Measurements from ENCODE around the gene UBTD1.
A peak's percentile ranks its signal among the peaks of the same experiment; 100 is the strongest.
"Not testable (repeated sequence)": the region's sequence is repeated elsewhere in the genome, so short reads cannot be mapped to it uniquely, and the experiment has no call there.

Gene UBTD1

DNA sequence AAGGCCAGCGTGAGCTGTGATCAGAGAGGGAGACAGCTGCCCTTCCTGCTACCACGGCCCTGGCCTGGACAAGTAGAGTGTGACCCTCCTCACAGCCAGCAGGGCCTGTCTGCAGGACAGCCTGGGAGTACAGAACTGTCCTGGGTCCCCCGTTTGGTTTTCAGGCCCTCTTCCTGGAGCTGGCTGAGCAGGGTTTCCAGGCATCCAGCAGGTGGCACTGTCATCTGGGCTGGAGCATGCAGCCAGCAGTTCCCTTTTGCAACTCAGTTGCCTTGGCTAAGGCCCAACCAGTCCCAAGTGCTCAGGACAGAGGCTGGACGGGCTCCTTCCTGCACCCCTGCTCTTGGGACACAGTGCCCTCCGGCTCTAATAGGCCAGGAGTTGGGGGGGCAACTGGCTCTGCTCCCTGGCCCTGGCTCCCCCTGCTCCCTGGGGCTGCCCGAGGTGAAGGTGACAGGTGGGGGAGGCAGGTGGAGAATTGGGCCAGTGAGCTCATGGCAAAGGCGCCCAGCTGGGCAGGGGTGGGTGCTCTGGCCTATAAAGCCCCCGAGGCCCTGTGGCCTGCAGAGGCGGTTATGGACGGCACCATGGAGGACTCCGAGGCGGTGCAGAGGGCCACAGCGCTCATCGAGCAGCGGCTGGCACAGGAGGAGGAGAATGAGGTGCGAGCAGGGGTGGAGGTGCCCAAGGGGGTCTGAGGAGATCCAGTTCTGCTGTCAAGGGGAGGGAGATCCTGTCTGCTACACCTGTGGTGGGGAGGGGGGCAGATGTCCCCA lies 73.7 kb downstream of the UBTD1 start, which contains the start of gene ANKRD2:
TSS of gene ANKRD2 (plus strand) at position 566 of the 776 bp plus-strand sequence. CDS start at position 576, 10 bp downstream.
- TF ChIP-seq, protein P1, sequence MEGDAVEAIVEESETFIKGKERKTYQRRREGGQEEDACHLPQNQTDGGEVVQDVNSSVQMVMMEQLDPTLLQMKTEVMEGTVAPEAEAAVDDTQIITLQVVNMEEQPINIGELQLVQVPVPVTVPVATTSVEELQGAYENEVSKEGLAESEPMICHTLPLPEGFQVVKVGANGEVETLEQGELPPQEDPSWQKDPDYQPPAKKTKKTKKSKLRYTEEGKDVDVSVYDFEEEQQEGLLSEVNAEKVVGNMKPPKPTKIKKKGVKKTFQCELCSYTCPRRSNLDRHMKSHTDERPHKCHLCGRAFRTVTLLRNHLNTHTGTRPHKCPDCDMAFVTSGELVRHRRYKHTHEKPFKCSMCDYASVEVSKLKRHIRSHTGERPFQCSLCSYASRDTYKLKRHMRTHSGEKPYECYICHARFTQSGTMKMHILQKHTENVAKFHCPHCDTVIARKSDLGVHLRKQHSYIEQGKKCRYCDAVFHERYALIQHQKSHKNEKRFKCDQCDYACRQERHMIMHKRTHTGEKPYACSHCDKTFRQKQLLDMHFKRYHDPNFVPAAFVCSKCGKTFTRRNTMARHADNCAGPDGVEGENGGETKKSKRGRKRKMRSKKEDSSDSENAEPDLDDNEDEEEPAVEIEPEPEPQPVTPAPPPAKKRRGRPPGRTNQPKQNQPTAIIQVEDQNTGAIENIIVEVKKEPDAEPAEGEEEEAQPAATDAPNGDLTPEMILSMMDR (IDR thresholded peaks at IDR 0.05; ENCODE audit: low read depth, low read length), result peak; percentile 94
- no peak for DNase-seq (ENCODE audit: extremely low read depth, low read depth)

DNA sequence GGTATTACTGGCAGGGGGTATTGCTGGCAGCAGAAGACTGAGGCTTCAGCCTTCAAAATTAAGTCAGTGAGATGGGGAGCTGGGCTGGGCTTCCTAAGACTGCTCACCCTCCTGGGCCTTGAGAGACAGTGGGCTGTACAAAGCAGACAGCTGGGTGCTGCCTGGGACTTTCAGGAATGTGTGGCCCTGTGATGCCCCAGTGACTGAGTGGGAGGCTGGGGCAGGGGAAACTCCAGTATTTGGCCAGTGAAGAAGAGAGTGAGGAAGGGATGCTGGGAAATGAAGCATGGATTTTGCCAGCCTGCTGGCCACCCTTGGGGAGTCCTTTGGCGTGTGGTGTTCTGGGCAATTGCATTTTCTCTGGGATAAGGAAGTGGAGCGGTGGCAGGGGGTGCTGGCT lies 74.3 kb downstream of the UBTD1 start:
- DNase-seq (ENCODE audit: extremely low read depth, low read depth), result no peak
- TF ChIP-seq, protein P1 (IDR thresholded peaks at IDR 0.05; ENCODE audit: low read depth, low read length), result no peak

DNA sequence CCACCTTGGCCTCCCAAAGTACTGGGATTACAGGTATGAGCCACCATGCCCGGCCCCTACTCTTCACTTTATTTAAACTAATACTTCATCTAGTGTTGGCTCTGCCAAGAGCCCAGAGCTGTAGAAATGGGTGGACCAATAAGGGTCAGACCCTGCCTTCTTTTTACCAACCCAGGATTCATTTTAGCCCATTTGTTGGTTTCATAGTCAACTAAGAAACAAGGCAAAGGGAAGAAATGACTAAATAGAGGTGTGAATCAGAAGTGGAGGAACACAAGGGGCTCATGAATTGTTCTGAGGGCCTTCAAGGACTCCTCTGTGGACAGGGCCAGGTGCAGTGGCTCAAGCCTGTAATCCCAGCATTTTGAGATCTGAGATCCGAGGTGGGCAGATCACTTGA lies 74.9 kb downstream of the UBTD1 start:
- DNase-seq (ENCODE audit: extremely low read depth, low read depth), result no peak
- TF ChIP-seq, protein P1 (IDR thresholded peaks at IDR 0.05; ENCODE audit: low read depth, low read length), result no peak

DNA sequence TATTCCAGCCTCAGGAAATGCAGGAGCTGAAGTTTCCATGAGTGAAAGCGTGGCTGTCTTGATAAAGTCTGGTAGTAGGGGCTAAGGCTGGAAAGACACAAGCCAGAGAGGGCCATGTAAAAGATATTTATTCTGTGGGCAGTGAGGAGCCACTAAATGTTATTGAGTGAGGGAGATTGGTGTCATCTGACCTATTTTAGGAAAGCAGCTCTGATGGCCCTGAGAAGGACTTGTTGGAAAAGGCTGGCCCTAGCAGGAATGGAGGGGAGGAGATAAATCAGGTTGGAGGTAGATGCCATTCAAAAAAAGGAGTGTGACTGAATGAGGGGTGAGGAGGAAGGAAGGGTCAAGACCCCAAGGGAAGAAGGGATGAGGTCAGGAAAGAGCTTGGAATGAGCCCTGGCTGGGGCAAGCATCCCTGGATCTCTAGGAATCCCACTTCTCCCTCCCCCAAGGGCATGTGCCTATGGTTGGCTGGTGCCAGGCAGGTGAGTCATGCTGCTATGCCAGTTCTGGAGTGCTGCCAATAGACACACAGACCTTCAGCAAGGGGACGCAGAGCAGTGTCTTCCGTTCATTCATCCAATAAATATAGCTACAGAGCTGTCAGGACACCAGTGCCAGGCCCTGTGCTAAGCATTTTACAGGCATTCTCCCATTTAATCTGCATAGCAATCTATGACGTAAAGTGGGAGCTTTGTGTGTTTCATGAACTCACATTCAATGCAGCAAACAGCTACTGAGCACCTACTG lies 75.8 kb downstream of the UBTD1 start:
- TF ChIP-seq, protein P1 (IDR thresholded peaks at IDR 0.05; ENCODE audit: low read depth, low read length), result no peak
- DNase-seq (ENCODE audit: extremely low read depth, low read depth), result no peak

DNA sequence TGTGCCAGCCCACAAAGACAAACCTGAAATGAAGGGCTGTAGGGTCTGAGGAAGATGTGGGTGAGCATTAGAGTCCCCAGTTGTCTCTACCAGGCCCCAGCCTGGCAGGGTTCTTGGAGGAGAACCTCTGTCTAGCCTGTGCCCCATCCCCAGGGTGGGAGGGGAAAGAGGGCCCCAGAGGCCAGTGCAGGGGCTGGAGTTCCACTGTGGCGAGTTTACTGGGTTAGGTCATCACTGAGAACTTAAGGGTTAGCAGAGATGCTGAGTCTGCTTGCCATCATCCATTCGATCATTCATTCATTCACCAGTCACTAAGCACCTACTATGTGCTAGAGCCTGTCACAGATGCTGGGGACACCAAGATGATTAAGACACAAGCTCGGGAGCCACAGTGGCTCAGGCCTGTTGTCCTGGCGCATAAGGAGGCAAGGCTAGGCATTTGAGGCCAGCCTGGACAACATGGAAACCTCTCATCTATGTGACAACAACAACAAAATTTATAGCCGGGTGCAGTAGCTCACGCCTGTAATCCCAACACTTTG lies 76.5 kb downstream of the UBTD1 start:
- no peak for DNase-seq (ENCODE audit: extremely low read depth, low read depth)

DNA sequence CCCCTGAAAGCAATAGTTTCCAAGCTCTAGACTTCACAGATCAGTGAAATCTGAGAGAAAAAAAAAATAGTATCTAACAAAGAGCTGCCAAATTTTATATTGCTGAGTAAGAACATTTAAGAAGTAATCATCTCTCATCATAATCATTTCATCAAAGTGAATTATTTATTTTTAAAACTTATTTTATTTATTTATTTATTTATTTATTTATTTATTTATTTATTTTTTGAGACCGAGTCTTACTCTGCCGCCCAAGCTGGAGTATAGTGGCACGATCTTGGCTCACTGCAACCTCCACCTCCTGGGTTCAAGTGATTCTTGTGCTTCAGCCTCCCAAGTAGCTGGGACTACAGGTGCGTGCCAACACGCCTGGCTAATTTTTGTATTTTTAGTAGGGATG lies 77.8 kb downstream of the UBTD1 start:
- not testable (repeated sequence) for DNase-seq (ENCODE audit: extremely low read depth, low read depth)

More for the DNA sequence above, 76.5 kb downstream of the UBTD1 start:
- TF ChIP-seq, protein P1 (IDR thresholded peaks at IDR 0.05; ENCODE audit: low read depth, low read length), result no peak

DNA sequence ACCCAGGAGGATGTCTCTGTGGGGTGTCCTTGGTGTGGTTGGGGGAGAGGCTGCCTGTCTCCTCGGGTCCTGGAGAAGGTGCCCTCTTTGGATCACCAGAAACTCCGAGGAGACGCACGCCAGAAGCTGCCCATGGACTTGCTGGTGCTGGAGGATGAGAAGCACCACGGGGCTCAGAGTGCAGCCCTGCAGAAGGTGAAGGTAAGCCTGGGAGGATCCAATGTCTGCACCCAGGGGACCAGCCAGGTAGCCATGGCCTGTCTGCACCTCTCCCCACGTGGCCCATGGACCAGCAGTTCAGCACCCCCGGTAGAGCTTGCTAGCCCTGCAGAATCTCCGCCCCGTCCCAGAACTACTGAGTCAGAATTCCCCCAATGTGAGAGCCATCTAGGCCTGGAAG lies 79.0 kb downstream of the UBTD1 start:
- DNase-seq (ENCODE audit: extremely low read depth, low read depth), result no peak
- TF ChIP-seq, protein P1 (IDR thresholded peaks at IDR 0.05; ENCODE audit: low read depth, low read length), result no peak
